Endothelial cell of umbilical vein (primary cell): Measurements from ENCODE around the gene TYW1.
"Not testable (repeated sequence)": the region's sequence is repeated elsewhere in the genome, so short reads cannot be mapped to it uniquely, and the experiment has no call there.

ENCODE experiments used
- POLR2AphosphoS5 ChIP-seq: IDR thresholded peaks from 2 replicates; pipeline ENCODE4 v1.6.1; 2012; ENCODE audit warnings: low read depth, mild to moderate bottlenecking, control low read depth, low read length, moderate library complexity; ENCODE audit not compliant: insufficient read depth
- TF ChIP-seq, protein P1 (sequence below): IDR thresholded peaks from 2 replicates; pipeline ENCODE4 v1.6.1; 2011; ENCODE audit not compliant: insufficient read depth, insufficient read length

DNA sequence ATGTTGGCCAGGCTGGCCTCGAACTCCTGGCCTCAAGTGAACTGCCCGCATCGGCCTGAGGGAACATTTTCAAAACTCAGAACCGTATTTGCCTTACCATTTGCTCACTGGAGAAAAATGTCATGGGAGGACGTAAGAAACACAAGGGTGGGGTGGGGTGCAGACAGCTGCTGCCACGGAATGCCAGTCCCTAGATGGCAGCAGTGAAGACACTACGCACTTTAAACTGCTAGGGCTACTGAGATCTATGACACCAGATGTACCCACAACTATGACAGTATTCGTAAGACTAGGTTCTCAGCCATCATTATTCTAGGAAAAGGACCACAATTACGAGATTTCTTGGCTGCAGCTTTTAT, 2.0 kb upstream of the TYW1 start:
- not testable (repeated sequence) for TF ChIP-seq POLR2AphosphoS5
- TF ChIP-seq, protein P1, sequence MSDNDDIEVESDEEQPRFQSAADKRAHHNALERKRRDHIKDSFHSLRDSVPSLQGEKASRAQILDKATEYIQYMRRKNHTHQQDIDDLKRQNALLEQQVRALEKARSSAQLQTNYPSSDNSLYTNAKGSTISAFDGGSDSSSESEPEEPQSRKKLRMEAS, result not testable (repeated sequence)
